ENCODE data around the gene TFB2M. TPM values are rescaled to one million over a fixed set of nuclear protein-coding genes. Genes with fewer than 3 reads are reported as not detected.

TFB2M gene
- total RNA-seq, 3 donors from 2014 or later (not counting 1 experiment from before 2014, with no cell fraction given) = 13.4 to 15.1 (median 15.1) TPM

DNA sequence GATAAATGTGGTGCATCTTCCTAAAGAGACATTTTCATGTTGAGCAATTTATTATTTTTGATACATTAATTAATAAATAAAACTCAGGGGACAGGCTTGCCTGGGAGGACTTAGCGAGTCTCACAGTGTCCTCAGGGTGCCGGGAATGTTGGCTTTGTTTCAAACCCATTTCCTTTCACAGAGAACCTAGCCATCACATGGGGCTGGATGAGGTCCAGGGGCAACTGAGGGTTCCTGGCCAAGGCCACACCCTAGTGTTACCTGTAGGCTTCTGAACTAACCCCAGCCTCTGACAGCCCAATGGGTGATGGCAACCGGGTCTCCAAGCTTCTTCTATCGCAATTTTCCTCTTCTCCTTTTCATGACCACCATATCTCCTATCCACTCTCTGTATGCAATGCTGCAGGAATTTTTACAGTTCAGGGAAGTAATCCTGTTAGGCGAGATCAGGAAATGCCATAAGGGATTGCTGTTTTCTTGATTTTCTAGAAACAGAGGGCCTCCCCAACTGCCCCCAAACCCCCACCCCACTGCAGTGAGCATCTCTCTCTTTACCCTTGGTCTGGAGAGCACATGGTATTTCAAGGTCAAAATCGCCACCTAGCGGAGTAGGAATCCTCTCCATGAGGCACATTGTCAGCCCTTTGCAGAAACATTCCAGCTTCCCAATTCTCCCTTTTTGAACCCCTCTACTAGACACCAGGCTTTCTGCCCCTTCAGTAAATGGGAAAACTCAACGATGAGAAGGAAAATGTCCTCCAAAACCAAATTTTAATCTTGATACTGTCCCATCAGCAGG is 36.9 kb downstream of the TFB2M start:
- H3K27me3 ChIP-seq (ENCODE audit: control insufficient read depth, insufficient read depth, low read length) = no peaks in the 10 kb centered on the region
- no peaks in the 10 kb centered on the region for H3K36me3 Mint-ChIP-seq
- ATAC-seq = no peak
- TF ChIP-seq, protein P1, sequence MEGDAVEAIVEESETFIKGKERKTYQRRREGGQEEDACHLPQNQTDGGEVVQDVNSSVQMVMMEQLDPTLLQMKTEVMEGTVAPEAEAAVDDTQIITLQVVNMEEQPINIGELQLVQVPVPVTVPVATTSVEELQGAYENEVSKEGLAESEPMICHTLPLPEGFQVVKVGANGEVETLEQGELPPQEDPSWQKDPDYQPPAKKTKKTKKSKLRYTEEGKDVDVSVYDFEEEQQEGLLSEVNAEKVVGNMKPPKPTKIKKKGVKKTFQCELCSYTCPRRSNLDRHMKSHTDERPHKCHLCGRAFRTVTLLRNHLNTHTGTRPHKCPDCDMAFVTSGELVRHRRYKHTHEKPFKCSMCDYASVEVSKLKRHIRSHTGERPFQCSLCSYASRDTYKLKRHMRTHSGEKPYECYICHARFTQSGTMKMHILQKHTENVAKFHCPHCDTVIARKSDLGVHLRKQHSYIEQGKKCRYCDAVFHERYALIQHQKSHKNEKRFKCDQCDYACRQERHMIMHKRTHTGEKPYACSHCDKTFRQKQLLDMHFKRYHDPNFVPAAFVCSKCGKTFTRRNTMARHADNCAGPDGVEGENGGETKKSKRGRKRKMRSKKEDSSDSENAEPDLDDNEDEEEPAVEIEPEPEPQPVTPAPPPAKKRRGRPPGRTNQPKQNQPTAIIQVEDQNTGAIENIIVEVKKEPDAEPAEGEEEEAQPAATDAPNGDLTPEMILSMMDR (IDR thresholded peaks at IDR 0.05) = no peak
- no peak overlapping the region for H3K27ac ChIP-seq (ENCODE audit: low read length)
- H3K4me1 ChIP-seq (ENCODE audit: control insufficient read depth, insufficient read depth, low read length) = peaks cover 26% of the 10 kb centered on the region
- 81% methylated on average over 8 of the region's 8 CpGs for WGBS (ENCODE audit: insufficient coverage)
- H3K27ac Mint-ChIP-seq = peak overlapping the region in 1 of 2 donors; percentile 96
- H3K9me3 ChIP-seq (ENCODE audit: control insufficient read depth, insufficient read depth, low read length) = peaks cover 14% of the 10 kb centered on the region
- H3K4me1 Mint-ChIP-seq = peaks cover 26% of the 10 kb centered on the region in 2 donors
- H3K36me3 ChIP-seq (ENCODE audit: control insufficient read depth, insufficient read depth, low read length) = no peaks in the 10 kb centered on the region
- intact Hi-C loops (cut with micrococcal nuclease) = no loop called here
- no peak overlapping the region for H3K4me3 Mint-ChIP-seq
- no peak overlapping the region for H3K4me3 ChIP-seq (ENCODE audit: low read length)
- DNase-seq = no peak
- no peaks in the 10 kb centered on the region for H3K9me3 Mint-ChIP-seq
- H3K27me3 Mint-ChIP-seq (ENCODE audit: low read depth in 2 of 2) = no peaks in the 10 kb centered on the region

DNA sequence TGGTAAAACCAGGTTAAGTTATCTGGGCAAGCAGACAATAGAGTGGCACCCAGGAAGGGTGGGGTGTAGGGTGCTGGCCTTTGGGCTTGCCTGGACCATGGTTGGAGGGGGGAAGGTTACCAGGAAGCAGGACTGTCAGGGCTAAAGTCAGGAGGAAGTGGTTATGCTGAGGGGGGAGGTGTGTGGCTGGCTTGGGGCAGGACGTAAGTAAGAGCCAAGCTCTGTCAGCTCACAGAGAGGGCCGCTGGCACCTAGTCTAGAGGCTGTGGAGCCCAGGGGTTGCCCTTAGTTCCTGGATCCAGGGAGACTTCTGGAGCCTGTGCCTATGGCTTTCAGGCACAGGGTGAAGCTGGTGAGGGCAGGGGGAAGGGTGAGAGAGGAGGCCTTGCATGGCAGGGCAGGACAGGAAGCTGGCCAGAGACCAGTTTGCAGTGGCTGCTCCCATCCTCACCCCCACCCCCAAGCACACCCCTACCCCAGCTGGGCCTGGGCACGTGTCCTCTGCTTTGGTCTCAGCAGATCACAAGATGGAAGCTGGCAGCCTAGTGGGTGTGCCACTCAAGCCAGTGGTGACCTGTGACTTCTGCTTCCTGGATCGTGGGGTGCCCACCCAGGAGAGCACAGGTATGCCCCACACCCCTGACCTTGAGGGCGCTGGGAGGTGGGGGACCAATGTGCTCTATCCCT is 38.5 kb downstream of the TFB2M start:
- peaks cover 26% of the 10 kb centered on the region for H3K4me1 ChIP-seq (ENCODE audit: control insufficient read depth, insufficient read depth, low read length)
- peak overlapping the region; percentile 91 to 96 for H3K27ac Mint-ChIP-seq
- peak overlapping the region; percentile 78 for H3K4me3 Mint-ChIP-seq

DNA sequence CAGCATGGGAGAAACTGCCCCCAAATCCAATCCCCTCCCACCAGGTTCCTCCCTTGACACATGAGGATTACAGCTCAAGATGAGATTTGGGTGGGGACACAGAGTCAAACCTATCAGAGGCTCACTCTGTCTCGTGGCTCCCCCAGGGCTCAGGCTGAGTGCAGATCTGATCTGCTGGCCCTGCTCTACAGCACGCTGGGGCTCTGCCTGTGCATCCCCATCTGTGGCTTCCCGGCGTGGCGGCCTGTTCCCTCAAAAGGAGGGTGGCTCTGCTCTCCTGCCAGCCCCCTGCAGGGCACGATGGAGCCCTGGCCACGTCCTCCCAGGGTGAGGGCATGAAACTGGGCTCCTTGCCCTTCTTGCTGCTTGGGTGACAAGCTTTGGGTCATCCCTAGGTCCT is 39.1 kb downstream of the TFB2M start:
- Mint-ChIP-seq H3K4me1 (peaks cover 26% of the 10 kb centered on the region in 2 donors), H3K27me3 (ENCODE audit: low read depth in 2 of 2) (no peaks in the 10 kb centered on the region), H3K27ac (peak overlapping the region; percentile 91 to 96), H3K36me3 (no peaks in the 10 kb centered on the region), H3K9me3 (no peaks in the 10 kb centered on the region), H3K4me3 (peak overlapping the region; percentile 78)
- H3K36me3 ChIP-seq (ENCODE audit: control insufficient read depth, insufficient read depth, low read length) = no peaks in the 10 kb centered on the region
- DNase-seq (no peak), ATAC-seq (peak in 2 of 3 donors; percentile 12 to 33)
- H3K27ac ChIP-seq (ENCODE audit: low read length) = peak overlapping the region; percentile 85
- intact Hi-C loops (cut with micrococcal nuclease) = no loop called here
- WGBS (ENCODE audit: insufficient coverage) = 90% methylated on average over 7 of the region's 7 CpGs
- no peak overlapping the region for H3K4me3 ChIP-seq (ENCODE audit: low read length)
- TF ChIP-seq, protein P1 (IDR thresholded peaks at IDR 0.05) = no peak
- H3K27me3 ChIP-seq (ENCODE audit: control insufficient read depth, insufficient read depth, low read length) = no peaks in the 10 kb centered on the region
- H3K4me1 ChIP-seq (ENCODE audit: control insufficient read depth, insufficient read depth, low read length) = peaks cover 26% of the 10 kb centered on the region
- H3K9me3 ChIP-seq (ENCODE audit: control insufficient read depth, insufficient read depth, low read length) = peaks cover 14% of the 10 kb centered on the region

More for the DNA sequence above, 38.5 kb downstream of the TFB2M start:
- H3K27ac ChIP-seq (ENCODE audit: low read length) = peak overlapping the region; percentile 85
- intact Hi-C loops (cut with micrococcal nuclease) = no loop called here
- peaks cover 14% of the 10 kb centered on the region for H3K9me3 ChIP-seq (ENCODE audit: control insufficient read depth, insufficient read depth, low read length)
- no peaks in the 10 kb centered on the region for H3K27me3 ChIP-seq (ENCODE audit: control insufficient read depth, insufficient read depth, low read length)
- H3K4me1 Mint-ChIP-seq = peaks cover 26% of the 10 kb centered on the region in 2 donors
- H3K27me3 Mint-ChIP-seq (ENCODE audit: low read depth in 2 of 2) = no peaks in the 10 kb centered on the region
- ATAC-seq (peak; percentile 77 to 92 (median 87)), DNase-seq (no peak)
- no peaks in the 10 kb centered on the region for H3K9me3 Mint-ChIP-seq
- no peaks in the 10 kb centered on the region for H3K36me3 ChIP-seq (ENCODE audit: control insufficient read depth, insufficient read depth, low read length)
- TF ChIP-seq, protein P1 (IDR thresholded peaks at IDR 0.05) = no peak
- no peaks in the 10 kb centered on the region for H3K36me3 Mint-ChIP-seq
- H3K4me3 ChIP-seq (ENCODE audit: low read length) = no peak overlapping the region
- 22% methylated on average over 5 of the region's 5 CpGs for WGBS (ENCODE audit: insufficient coverage)
